ENCODE measurements around the gene TOMM22.

Gene TOMM22

DNA sequence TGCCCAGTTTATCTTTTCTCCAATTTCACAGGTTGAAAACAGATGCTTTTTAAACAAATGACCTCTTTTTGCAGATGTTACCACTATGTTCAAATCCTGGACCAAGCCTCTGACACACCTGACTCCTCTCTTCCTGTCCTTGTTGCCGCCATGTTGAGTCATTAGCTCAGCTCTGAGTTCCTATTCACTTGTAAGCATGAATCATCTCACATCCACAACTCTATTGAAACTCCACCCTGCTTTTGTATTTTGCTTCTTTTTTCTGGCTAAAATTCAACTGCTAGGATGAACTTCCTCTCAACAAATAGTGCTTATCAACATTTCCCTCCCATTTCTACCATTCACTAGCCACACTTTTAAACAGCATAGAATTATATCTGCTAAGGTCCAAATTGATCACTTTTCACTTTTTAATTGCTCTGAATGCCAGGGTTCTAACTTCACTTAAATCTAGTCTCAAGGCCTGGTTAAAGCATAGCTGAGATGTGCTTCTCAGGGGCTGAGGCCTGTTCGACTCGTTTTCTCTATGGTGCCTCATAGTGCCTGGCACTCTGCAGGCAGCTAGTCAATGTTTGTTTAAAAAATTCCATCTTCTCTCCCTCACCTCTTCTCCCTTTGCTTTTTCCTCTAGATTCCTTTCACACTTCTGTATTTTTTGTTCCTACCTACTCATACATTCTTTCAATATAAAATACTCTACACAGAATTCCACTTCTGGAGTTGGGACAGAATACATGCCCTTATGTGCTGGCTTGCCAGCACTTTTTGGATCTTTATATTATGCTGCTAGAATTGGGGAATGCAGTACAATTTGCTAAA lies 15.1 kb downstream of the TOMM22 start:
- peak; percentile 63 for DNase-seq

DNA sequence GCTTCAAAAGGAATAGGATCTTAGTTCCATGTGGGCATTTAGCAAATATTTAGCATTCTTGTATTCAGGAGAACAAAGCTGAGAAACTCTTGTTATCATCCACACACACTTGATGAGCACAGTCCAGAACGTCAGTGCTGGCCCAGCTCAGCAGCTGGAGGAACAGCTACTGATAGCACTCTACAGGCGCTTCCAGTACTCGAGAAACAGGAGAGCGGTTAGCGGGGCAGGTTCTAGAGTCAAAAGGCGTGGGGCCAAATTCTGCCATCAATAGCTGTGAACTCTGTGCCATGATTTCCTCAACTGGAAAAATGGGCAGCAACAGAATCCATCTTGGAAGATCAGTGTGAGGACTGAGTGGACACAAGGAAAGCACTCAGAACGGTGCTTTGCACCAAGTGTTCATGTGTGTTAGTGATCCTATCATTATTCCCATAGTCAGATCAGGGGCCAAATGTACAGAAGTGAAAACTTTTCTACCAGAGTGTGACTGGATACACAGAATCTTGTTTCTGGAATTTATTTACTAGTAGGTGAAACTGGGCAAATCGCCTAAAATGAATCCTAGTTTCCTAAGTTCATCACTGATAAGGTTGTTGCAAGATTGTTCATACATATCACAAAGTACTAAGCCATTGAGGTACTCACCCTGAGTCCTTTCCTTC lies 15.8 kb downstream of the TOMM22 start:
- no peak for DNase-seq

DNA sequence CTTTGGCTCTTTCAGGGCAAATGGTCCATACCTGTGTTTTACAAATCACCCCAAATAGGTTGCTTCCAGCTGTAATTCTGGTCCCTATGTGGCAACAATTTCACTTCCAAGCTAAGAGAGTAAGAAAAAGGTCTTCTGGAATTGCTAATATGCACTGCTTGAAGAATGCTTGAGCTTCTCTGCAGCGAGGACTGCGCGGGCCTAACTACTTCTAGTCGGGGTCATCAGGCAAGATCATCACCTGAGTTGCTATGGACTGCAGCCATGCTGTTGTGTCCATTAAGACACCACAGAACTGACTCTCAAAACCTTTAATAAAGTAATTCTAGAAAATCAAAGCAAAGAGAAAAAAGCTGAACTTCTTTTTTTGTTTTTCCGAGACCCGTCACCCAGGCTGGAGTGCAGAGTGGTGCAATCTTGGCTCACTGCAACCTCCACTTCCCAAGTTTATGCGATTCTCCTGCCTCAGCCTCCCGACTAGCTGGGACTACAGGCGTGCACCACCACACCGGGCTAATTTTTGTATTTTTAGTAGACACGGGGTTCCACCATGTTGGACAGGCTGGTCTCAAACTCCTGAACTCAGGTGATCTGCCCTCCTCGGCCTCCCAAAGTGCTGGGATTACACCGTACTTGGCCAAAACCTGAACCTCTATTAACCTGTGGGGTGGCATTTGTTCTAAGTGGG lies 16.8 kb downstream of the TOMM22 start:
- no peak for DNase-seq

GRCh38 chr22:38699143-38699542 lies 17.4 kb downstream of the TOMM22 start:
- DNase-seq, result no peak

- DNase-seq, result no peak
These were observed 18.0 kb downstream of the TOMM22 start for GRCh38 chr22:38699784-38700183.

GRCh38 chr22:38700270-38700788 lies 18.6 kb downstream of the TOMM22 start:
- no peak for DNase-seq

DNA sequence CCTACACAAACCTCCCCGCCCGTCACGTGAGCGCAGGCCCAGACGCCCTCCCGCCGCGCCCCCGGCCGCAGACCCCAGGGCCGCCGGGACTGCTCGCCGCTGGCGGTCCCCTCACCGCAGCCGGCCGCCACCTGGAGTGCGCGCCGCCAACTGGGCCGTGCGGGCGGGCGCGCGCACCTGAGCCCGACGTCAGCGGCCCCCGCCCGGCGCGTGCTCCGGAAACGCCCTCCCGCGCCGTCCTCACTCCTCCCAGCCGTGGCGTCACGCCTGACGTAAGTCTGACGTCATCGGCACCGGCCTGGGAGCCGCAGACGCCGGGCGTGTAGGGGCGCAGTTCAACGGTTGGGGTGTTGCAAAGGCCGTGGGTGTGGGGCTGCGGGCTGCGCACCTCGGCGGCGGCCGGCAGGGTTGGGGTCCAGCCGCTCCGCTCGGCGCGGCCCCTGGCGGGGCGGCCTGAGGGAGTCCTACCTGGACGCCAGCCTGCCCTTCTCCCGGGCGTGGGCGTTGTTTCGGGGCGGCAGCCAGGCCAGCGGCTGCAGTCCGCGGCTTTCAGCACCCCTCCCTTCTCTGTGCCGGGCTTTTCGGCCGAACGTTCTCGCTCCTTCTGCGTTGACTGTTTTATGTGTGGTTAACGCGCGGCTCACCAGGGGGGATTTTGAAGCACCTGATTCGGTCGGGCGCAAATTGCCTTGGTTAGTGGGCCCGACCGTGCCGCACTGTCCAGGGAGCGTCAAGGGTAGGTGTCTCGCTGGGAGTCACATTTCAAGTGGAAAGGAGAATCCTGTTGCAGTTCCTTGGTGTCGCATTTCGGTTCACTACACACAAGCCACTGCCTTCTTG lies 19.3 kb downstream of the TOMM22 start, which contains the start of gene JOSD1:
Gene JOSD1, minus strand, starts transcription at position 155 of the 840 bp plus-strand sequence. CDS start 956 bp downstream, outside the sequence.
- DNase-seq, result peak; percentile 96

- no peak for DNase-seq
These were observed 23.0 kb downstream of the TOMM22 start for GRCh38 chr22:38704654-38705234.

DNA sequence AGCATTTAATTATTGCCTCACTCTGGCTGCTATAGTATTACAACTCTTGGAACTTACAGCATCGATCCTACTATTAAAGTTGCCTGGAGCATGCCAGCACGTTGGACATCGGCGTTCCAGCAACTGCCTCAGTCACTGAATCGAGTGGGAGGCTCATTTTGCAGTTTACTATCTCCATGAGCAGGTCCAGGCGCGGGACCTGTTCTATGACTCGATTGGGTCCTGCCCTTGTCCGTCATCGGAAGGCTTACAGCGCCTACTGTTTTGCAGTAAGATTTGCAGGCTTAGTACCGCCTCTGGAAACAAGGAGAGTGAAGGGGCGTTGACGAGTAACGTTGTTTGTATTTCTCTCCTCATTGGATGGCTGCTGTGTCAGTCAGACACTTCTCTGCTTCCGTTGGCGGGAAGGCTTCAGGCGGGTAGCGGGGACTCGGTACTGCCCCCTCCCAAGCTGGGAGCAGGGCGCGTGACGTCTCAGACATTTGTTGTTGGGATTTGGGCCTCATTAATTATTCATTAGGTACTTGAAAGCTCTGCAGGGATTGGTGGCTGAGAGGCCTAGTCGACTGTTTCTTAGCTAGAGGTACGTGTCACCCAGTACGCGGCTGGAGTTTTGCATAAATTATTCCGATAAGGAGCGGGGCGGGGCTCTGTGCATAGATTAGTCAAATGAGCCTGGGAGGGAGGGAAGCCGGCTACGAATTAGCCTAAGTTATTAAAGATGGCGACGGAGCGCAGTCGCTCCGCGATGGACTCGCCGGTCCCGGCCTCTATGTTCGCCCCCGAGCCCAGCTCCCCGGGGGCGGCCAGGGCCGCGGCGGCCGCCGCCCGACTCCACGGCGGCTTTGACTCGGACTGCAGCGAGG lies 23.7 kb downstream of the TOMM22 start, which contains the start of gene GTPBP1:
Gene GTPBP1, plus strand, starts transcription at position 710 of the 866 bp plus-strand sequence. Its CDS starts 12 bp downstream, at position 722.
- DNase-seq, result peak; percentile 97

- peak; percentile 36 for DNase-seq
These were observed 24.5 kb downstream of the TOMM22 start for GRCh38 chr22:38706101-38706900.

GRCh38 chr22:38706901-38707195 lies 25.1 kb downstream of the TOMM22 start:
- no peak for DNase-seq

DNA sequence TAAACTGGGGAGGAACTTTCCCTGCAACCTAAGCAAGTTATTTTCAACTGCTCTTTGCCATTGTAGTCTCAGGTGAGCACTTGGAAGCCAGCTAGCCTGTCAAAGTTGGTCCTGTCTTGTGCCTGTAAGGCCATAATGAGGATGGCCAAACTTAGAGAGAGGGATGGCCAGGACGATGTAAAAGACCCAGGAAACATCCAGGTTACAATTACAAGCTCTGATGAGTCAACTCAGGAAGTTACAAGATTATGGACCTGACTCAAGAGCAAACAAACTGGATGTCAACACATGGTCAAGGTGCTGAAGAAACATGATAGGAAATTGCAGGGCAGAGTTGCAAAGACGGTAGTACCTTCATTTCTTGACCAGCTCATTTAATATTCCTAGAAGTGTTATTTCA lies 25.6 kb downstream of the TOMM22 start:
- no peak for DNase-seq

DNA sequence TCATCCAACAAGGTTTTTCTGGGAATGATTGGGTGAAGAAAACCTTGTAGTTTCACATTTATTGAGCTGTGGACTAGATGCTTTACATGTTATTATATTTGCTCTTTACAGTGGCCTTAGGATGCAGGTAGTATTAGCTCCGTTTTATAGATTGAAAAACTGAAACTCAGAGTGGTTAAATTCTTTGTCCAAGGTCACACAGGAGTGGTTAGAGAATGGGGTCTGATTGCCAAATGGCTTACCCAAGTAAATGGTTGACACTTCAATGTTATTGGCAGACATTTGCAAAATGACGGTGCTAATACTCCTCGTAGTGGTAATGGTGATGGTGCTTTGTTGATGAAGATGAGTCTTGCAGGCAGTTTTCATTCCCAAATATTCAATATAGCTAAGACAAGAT lies 26.2 kb downstream of the TOMM22 start:
- no peak for DNase-seq

DNA sequence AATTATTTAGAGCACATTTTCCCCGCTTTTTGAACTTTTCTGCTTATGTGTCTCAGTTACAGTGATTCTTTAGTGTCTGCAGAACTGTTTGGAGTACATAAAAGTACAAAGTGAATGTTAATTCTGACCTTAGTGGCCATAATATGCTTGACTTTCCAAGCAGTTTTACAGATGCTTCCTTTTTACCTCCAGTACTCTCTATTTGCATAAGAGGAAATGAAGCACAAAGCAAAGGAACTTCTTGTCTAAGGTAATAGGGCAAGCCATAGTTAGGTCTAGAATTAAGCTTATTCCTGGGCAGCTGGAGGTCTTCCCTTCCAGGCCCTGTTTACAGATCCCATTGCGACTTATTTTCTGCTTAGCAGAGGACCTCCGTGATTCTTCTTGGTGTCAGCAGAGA lies 27.5 kb downstream of the TOMM22 start:
- no peak for DNase-seq

GRCh38 chr22:38710351-38710750 lies 28.6 kb downstream of the TOMM22 start:
- DNase-seq, result no peak

- DNase-seq, result no peak
These were observed 29.1 kb downstream of the TOMM22 start for GRCh38 chr22:38710866-38711265.

- DNase-seq, result no peak
These were observed 30.9 kb downstream of the TOMM22 start for GRCh38 chr22:38712486-38713207.

GRCh38 chr22:38713921-38714320 lies 32.2 kb downstream of the TOMM22 start:
- DNase-seq, result no peak

DNA sequence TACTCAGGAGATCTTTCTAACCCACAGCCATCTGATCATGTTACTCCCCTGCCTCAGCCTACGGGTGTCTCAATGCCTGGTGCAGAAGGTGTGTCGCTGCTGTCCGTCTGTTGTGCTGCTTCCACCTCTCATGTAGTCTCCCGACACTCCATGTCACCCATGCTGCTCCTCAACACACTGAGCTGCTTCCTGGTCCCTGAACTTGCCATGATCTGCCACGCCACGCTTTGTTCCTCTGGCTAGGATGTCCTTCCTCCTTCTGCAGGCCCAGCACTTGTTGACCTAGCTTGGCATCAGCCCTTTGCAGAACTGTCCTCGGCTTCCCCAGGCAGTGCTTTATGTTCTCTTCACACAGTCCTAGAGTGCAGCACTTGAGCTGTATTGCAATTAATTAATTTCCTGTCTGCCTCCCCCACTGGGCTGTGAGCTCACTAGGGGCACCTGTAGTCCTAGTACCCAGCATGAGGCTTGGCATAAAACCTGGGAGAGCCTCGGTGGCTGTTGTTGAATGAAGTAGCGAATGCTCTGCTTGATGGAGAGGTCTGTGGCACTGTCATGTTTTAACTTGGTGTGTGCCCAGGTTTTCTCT lies 33.5 kb downstream of the TOMM22 start:
- DNase-seq, result no peak

All from CD4-positive, alpha-beta T cell treated with Interleukin-6 for 4 hours (primary cell).